HG03571 (cell line): Measurements from ENCODE around the gene OBSL1.
A peak's percentile ranks its signal among the peaks of the same experiment; 100 is the strongest.

Source experiments
- ATAC-seq: cut with Tn5 transposase; IDR thresholded peaks from one replicate; pipeline ENCODE4 v1.9.1; 2021; ENCODE audit not compliant: unreplicated experiment

OBSL1 gene

GRCh38 chr2:219552382-219553167 is 18.8 kb downstream of the OBSL1 start:
- peak; percentile 89 for ATAC-seq

- ATAC-seq = peak; percentile 18
These were observed 19.6 kb downstream of the OBSL1 start for GRCh38 chr2:219551441-219552381.

DNA sequence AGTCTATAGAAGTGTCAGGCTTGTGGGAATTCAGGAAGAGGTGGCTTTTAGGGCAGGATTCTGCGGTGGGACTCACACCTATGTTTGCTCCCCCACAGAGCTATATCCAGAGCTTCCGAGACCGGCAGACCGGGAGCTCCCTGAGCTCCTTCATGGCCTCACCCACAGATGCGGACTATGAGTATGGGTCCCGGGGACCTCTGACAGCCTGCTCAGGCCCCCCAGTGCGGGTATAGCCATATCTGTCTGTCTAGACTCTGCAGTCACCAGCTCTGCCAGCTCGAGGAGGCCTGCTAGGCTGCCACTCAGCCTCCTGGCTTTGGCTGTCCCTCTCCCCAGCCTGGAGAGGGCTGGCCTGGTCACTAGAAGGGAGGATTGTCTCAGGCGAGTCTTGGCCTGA is 21.7 kb downstream of the OBSL1 start:
- no peak for ATAC-seq

GRCh38 chr2:219548990-219549389 is 22.3 kb downstream of the OBSL1 start:
- ATAC-seq = no peak

DNA sequence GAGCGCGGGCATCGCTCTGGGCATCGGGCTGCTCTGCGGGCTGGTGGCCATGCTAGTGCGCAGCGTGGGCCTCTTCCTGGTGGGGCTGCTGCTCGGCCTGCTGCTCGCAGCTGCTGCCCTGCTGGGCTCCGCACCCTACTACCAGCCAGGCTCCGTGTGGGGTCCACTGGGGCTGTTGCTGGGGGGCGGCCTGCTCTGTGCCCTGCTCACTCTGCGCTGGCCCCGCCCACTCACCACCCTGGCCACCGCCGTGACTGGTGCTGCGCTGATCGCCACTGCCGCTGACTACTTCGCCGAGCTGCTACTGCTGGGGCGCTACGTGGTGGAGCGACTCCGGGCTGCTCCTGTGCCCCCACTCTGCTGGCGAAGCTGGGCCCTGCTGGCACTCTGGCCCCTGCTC is 23.7 kb downstream of the OBSL1 start:
- no peak for ATAC-seq

DNA sequence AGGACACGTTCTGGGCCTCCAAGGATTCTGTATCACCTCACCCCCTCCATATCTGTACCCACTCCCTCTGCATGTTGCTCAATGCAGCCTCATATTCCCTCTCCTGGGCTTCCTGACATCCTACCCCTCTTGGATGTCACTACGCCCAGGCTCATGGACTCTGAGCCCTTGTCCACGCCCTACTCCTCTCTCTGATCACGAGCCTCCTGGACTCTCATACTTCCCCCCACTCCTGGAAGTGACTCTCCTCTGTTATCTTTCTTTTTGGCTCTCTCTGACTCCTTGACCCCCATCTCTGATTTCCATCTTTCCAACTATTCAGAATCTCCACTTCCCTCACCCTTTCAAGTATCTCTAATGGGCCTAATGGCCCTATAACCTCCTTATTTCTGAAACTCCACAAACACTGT is 25.4 kb downstream of the OBSL1 start:
- no peak for ATAC-seq

GRCh38 chr2:219545295-219545942 is 25.9 kb downstream of the OBSL1 start:
- ATAC-seq = no peak

- no peak for ATAC-seq
These were observed 26.8 kb downstream of the OBSL1 start for GRCh38 chr2:219544567-219544966.

DNA sequence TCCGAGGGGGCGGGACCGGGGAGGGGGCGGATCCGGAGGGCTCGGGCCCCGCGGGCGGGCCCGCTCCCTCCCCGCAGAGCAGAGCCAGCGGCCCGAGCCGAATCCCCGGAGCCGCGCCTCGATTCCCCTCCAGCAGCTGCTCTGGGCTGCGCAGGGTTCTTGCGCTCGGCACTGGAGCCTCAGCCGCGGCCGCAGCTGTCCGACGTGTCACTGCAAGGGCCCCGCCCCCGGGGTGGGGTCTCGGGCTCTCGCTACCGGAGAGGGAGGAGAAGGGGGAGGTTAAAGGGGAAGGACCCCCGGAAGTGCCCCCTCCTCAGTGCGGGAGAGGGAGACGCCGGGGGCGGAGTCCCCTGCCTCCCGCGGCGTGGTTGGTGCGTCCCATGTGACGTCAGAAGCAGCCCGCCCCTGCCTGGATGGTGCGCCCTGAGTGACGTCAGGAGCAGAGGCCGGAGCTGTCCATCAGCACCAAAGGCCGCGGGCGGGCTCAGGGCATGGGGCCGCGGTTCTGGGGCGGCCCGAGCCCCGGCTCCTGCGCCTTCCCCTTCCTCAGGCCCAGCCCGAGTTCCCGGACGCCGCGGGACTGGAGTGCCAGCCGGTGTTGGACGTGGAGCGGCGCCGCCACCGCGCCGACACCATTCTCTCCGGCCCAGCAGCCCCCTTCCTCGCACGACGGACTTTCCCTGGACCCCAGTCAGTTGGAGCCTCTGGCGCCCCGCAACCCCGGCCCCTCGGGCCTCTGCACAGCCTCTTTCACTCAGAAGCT is 27.6 kb downstream of the OBSL1 start, which contains the start of the genes CHPF and TMEM198:
Gene CHPF, minus strand, starts transcription at position 214 of the 763 bp plus-strand sequence. CDS start 271 bp downstream, outside the sequence.
Gene TMEM198, plus strand, starts transcription at position 433 of the 763 bp plus-strand sequence. CDS start 700 bp downstream, outside the sequence.
- peak; percentile 77 for ATAC-seq

DNA sequence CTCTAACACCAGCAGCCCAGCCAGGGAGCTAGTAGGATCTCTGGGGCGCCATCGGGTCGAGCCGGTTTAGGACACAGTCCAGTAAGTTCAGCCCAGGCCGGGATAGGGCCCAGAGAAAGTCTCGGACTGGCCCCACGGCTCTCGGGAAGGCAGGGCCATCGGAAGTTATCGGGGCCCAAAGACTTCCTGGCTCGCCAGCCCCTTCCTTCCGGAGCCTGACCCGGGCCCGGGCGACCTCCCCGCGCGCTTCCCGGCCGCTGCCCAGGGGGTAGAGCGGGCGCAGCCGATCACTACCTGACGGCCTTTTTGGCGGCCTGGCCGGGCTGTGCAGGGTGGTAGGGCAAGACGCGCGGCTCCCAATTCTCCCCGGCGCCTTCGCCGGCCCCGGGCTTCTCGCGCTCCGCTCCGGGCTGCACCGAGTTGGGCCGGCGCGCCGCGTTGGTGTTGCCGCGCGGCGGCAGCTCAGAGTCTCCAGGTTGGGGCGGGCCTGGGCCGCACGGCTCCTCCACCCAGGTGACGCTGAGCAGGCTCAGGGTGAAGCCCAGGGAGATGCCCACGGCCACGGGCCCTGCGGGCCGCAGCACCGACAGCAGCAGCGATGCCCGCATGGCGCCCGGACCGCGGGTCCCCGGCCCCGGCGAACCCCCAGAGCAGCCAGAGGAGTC is 28.3 kb downstream of the OBSL1 start:
- peak; percentile 33 for ATAC-seq

DNA sequence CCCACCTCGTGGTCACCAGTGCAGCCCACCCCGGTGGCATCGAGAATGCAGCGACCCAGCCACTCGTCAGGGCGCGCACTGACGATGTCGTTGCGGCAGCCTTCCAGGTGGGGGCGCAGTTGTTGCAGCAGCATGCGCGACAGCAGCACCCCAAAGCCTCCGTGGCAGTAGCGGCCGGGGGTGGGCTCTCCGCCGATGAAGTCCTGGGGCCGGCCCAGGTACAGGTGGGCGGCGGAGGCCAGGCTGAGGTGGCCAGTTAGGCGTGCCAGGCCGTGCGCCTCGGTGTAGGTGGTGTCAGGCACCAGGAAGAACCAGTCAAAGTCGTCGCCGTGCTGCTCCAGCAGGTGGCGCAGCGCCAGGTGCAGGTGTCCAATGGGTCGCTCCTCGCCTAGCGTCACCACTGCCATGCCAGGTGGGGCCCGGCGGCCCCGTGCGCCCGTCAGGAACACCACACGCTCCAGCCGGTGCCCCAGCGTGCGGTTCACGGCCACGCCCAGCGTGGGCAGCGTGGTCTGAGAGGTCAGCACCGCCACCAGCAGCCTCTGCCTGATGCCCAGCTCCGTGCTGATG is 29.6 kb downstream of the OBSL1 start:
- peak; percentile 47 for ATAC-seq

- no peak for ATAC-seq
These were observed 30.4 kb downstream of the OBSL1 start for GRCh38 chr2:219540784-219541504.

- ATAC-seq = no peak
These were observed 31.2 kb downstream of the OBSL1 start for GRCh38 chr2:219539926-219540678.

DNA sequence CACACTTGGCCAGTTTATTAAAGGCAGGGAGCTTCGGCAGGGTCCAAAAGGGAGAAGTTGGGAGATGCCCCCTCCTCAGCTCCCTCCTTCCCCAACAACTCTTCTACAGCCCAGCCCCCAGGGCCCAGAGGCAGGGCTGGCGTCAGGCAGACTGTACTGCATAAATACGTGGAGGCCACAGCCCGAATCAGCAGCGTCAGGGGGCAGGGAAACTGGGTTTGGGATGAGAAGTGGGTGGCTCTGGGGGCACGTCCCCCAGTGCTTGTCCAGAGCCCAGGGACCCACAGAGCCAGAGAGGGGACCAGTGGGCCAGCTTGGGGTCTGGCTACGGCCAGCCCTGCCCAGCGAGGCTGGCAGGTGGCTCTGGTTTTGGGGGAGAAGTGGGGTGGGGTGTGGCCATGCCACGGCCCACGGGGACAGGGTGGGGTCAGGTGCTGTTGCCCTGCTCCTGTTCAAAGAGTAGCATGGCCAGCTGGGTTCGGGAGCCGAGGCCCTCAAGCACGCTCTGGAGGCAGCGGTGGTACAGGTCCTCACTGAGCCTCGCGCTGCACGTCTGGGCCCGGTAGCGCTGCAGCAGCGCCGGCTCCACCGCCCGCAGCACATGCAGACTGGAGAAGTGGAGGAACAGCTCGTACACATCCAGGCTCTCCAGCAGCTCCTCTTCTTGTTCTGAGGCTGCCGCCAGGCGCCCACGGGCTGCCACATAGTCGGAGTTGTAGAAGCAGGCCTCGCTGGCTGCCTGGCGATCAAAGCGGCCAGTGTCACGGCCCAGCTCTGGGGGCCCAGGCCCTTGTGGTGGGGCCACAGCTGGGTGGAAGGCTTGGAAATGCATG is 32.2 kb downstream of the OBSL1 start:
- ATAC-seq = no peak

- no peak for ATAC-seq
These were observed 32.8 kb downstream of the OBSL1 start for GRCh38 chr2:219538504-219538951.

DNA sequence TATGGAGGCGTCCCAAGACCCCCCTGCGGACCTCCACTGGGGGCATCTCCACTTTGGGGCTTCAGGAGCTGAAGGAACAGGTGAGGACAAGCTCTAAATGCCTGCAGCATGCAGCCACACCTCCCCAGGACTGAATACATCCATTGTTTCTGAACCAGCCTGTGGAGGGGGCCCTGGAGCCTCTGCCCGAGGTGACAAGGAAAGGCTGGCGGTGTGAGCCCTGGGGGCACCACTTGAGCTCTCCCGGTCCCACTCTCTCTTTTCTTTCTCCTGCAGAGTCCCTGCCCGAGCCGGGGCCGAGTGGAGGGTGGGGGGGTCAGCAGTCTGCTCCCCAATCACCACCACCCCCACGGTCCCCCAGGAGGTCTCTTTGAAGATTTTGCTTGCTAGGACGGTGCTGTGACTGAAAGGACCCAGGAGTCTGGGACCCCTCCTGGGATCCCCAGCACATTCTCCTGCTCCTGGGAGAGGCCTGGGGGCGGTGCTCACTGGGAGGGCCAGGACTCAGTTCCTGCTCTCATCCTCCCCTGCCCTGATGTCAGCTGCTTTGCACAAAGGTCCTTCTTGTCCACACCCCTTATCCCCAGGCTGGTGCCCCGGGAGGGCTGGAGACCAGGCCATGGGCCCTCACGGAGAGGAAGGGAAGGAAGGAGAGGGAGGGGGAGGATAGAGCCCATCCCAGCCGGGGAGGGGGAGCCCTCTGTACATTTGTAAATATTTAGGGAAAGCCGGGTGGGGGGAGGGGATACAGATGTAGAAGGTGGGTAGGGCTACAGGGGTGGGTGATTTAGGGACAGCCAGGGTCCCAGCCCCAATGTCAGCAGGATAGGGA is 33.5 kb downstream of the OBSL1 start:
- no peak for ATAC-seq
